Islet precursor cell (in vitro differentiated cells): ENCODE results near the gene EMX1.

Experiments
- DNase-seq: peaks from one replicate; pipeline ENCODE4 v3.0.0-alpha.2; 2018

The EMX1 gene

GRCh38 chr2:72945450-72946019 lies 28.2 kb downstream of the EMX1 start:
- no peak for DNase-seq

- no peak for DNase-seq
These were observed 29.1 kb downstream of the EMX1 start for GRCh38 chr2:72946466-72946865.

- DNase-seq = no peak
These were observed 30.9 kb downstream of the EMX1 start for GRCh38 chr2:72947952-72948830.

- DNase-seq = no peak
These were observed 31.7 kb downstream of the EMX1 start for GRCh38 chr2:72949045-72949444.

- no peak for DNase-seq
These were observed 32.3 kb downstream of the EMX1 start for GRCh38 chr2:72949642-72950041.

- DNase-seq = no peak
These were observed 33.4 kb downstream of the EMX1 start for GRCh38 chr2:72950558-72951255.

- no peak for DNase-seq
These were observed 34.2 kb downstream of the EMX1 start for GRCh38 chr2:72951303-72952095.

GRCh38 chr2:72952110-72952823 lies 34.9 kb downstream of the EMX1 start:
- no peak for DNase-seq

- DNase-seq = no peak
These were observed 35.6 kb downstream of the EMX1 start for GRCh38 chr2:72952961-72953360.

GRCh38 chr2:72953528-72953927 lies 36.2 kb downstream of the EMX1 start:
- no peak for DNase-seq

GRCh38 chr2:72953976-72954375 lies 36.7 kb downstream of the EMX1 start:
- no peak for DNase-seq

GRCh38 chr2:72954376-72955227 lies 37.3 kb downstream of the EMX1 start:
- DNase-seq = no peak

- DNase-seq = no peak
These were observed 38.1 kb downstream of the EMX1 start for GRCh38 chr2:72955228-72956049.

- no peak for DNase-seq
These were observed 38.7 kb downstream of the EMX1 start for GRCh38 chr2:72956050-72956395.

GRCh38 chr2:72956936-72957335 lies 39.6 kb downstream of the EMX1 start:
- DNase-seq = no peak

- no peak for DNase-seq
These were observed 41.4 kb downstream of the EMX1 start for GRCh38 chr2:72958542-72959385.

- no peak for DNase-seq
These were observed 42.2 kb downstream of the EMX1 start for GRCh38 chr2:72959554-72959953.

GRCh38 chr2:72959995-72960981 lies 43.0 kb downstream of the EMX1 start:
- no peak for DNase-seq
